Measurements from ENCODE around the gene HOXD4.

DNA sequence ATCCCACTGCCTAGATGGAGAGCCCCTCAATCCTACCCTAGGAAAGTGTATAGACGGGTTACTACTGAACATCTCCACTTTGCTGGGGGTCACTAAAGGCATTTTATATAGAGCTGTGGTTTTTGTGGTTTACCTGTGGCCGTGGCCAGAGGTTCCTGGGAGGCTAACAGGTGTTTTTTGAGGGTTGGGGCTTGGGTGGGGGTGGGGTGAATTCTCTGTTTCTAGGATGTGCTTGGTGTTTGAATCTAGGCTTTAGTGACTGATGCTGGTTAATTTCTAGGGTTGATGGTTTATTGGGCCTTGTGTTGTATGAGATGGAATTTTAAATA, 14.1 kb upstream of the HOXD4 start:
- TF ChIP-seq, protein P1, sequence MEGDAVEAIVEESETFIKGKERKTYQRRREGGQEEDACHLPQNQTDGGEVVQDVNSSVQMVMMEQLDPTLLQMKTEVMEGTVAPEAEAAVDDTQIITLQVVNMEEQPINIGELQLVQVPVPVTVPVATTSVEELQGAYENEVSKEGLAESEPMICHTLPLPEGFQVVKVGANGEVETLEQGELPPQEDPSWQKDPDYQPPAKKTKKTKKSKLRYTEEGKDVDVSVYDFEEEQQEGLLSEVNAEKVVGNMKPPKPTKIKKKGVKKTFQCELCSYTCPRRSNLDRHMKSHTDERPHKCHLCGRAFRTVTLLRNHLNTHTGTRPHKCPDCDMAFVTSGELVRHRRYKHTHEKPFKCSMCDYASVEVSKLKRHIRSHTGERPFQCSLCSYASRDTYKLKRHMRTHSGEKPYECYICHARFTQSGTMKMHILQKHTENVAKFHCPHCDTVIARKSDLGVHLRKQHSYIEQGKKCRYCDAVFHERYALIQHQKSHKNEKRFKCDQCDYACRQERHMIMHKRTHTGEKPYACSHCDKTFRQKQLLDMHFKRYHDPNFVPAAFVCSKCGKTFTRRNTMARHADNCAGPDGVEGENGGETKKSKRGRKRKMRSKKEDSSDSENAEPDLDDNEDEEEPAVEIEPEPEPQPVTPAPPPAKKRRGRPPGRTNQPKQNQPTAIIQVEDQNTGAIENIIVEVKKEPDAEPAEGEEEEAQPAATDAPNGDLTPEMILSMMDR (IDR thresholded peaks at IDR 0.05), result no peak
- TF ChIP-seq POLR2A (IDR thresholded peaks at IDR 0.05), result no peak
